GM19463 (cell line): ENCODE data around the gene CALY.
A peak's percentile ranks its signal among the peaks of the same experiment; 100 is the strongest.
"Not testable (repeated sequence)": the region's sequence is repeated elsewhere in the genome, so short reads cannot be mapped to it uniquely, and the experiment has no call there.

Experiments used
- ATAC-seq: cut with Tn5 transposase; IDR thresholded peaks from one replicate; pipeline ENCODE4 v1.9.1; 2021; ENCODE audit warnings: mild to moderate bottlenecking, moderate library complexity; ENCODE audit not compliant: unreplicated experiment

CALY gene, protein sequence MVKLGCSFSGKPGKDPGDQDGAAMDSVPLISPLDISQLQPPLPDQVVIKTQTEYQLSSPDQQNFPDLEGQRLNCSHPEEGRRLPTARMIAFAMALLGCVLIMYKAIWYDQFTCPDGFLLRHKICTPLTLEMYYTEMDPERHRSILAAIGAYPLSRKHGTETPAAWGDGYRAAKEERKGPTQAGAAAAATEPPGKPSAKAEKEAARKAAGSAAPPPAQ

DNA sequence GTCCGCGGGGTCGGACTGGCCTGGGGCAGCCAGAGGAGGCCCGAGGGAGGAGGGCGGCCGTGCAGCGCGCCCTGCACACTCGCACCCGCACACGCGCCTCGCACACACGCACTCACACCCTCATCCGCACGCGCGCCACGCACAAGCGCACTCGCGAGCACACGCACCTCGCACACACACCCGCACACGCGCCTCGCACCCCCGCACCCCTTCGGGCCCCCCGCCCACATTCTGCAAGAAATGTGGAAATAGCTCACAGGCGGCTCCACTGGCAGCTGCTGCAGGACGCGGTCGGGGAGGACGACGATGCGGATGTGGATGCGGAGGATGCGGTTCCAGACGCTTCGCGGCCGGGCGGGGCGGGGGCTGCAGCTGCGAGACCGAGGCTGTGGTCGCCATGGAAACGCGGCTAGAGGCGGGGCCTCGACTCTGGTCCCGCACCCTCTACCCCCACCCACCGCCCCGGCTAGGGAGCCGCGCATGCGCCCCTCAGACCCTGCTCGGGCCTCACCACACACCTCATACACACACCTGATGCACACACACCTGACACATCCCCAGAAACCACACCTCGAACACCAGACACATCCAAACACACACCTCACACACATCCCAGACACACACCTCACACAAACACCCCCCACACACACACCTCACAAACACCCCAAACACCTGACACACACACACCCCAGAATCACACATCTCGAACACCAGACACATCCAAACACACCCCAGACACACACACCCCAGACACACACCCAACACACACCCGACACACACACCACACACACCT is at the start of gene CALY:
Gene CALY, minus strand, starts transcription at position 320 of the 793 bp plus-strand sequence. CDS start 7,907 bp downstream, outside the sequence.
- no peak for ATAC-seq

DNA sequence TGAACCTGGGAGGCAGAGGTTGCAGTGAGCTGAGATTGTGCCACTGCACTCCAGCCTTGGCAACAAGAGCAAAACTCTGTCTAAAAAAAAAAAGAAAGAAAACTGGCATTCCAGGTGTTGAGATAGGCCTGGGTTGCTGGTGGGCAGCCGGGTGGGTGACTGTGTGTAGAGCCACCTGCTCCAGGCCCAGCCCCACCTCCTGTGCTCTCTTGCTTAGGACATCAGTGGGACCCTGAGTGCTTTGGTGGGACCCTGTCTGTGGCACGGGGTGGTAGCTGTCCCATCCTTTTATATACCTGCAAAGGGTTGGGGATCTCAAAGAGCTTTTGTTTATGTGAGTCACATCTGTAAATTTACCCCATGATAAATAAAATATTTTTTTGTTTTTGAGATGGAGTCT is 48.5 kb upstream of the CALY start:
- no peak for ATAC-seq

DNA sequence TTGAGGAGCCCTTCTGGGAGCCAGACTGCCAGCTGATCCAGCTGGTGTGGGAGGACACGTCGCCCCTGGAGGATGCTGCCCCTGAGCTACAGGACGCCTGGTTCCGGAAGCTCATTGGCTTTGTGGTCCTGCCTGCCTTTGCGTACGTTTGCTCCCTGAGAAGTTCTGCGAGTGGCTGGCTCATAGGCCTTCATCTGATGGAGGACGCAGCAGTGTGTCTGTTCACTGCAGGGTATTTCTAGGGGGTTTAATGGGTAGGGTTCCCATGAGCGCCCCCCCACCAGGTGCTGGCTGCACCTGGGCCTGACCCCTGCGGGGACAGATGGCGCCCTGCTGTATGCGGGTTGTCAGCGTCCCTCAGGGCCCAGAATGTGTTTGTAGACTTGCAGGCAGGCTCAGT is 47.4 kb upstream of the CALY start:
- no peak for ATAC-seq

DNA sequence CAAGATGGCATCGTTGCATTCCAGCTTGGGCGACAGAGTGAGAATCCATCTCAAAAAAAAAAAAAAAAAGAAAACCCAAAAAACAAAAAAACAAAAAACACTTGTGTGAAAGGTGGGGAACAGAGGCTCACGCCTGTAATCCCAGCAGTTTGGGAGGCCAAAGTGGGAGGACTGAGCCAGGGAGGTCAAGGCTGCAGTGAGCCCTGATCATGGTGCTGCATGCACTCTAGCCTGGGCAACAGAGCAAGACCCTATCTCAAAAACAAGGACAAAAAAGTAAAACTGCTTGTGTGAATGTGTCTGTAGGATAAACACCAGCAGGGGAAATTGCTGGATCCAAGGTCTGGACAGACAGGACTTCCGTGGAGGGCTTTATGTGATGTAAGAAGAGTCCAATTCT is 46.9 kb upstream of the CALY start:
- ATAC-seq = no peak

DNA sequence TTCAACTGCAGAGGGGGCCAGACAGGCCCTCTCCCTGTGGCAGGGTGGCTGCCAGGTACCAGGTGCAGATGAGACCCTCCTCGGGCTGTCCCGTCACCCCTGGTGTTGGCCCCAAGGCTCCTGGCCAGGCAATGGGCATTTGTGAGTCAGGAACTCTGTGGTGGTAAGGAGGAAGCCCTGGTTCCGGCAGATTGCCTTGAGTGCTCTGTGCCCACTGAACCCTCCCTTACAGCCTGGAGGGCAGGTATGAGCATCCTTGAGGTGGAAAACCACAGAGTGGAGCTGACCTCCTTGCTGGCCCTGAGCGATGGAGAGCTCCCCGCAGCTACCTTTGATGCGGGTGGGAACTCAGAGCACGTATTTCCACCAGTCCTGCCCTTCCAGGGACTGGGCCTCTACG is 44.3 kb upstream of the CALY start:
- ATAC-seq = no peak

DNA sequence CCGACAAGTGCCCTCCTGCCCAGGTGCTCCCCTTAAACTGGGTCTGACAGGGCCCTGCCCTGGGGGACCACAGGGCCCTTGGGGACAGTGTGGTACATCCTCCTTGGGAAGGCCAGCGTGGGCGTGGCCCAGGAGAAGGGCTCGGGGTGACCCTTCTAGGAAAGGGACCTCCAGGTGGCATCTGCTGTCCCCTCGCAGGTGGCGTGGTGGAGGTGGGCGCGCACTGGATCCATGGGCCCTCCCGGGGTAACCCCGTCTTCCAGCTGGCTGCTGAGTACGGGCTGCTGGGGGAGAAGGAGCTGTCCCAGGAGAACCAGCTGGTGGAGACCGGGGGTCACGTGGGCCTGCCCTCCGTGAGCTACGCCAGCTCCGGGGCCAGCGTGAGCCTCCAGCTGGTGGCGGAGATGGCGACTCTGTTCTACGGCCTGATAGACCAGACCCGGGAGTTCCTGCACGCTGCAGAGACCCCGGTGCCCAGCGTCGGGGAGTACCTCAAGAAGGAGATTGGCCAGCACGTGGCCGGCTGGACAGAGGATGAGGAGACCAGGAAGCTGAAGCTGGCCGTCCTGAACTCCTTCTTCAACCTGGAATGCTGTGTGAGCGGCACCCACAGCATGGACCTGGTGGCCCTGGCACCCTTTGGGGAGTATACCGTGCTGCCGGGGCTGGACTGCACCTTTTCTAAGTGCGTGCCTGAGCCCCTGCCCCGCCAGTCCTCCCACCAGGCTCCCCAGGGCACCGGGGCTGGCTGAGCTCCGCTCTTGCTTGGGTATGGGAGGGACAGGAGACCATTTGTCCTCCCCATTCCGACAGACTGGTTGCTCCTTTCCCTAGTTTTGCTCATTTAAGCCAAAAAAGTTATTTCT is 43.3 kb upstream of the CALY start:
- ATAC-seq = no peak

DNA sequence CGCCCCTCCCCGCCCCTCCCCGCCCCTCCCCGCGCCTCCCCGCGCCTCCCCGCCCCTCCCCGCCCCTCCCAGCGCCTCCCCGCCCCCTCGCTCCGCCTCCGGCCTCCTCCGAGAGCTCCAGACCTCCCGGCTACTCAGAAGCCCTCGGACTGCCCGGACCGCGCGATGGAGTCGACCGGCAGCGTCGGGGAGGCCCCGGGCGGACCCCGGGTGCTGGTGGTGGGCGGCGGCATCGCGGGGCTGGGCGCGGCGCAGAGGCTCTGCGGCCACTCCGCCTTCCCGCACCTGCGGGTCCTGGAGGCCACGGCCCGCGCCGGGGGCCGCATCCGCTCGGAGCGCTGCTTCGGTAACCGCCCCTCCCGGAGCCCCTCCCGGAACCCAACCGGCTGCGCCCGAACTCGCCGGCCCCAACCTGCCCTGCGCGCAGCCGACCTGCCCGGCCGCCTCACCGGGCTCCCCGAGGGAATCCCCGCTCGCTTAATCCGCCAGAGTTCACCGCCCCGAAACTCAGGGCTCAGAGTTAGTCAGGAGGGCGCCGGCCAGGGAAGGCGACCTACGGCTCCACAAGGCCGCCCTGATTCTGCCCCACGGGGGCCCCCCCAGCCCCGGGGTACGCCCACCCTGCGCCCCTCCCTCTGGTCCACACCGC is 42.6 kb upstream of the CALY start, which contains the start of gene PAOX:
Gene PAOX, plus strand, starts transcription at position 111 of the 649 bp plus-strand sequence. Its CDS starts 55 bp downstream, at position 166.
- ATAC-seq = peak; percentile 52

DNA sequence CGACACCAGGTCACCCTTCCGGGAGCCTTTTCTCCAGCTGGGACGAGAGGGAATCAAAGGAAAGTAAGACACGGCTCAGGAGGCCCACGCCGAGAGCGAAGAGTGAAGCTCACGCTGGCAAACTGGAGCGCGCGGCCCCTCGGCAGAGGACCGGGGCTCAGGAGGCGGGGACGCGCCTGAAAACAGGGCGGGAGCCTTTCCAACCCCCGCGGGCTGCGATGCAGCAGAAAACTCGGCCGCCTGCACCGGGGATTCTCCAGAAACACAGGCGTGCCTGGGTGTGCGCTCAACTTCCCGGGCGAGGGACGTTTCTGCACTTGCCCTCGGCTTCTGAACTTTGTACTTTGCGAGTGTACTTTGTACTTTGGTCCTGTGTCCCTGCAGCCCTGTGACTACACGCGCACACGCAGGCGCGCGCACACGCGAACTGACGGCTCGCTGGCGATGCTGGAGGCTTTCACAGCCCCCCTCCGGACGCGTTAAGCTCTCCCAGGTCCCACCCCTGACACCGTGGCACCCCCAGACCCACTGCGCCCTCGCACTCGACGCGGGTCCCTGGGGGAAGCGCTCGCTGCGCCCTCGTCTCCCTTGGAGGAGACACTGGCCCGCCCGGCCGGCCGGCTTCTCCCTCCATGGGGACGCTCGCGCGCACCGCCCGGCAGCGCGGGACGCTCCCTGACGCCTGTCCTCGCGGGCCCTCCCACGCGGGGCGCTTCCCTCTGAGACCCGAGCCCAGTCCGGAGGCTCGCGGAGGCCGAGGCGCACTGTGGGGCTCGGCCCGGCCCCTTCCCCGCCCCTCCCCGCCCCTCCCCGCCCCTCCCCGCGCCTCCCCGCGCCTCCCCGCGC is 41.8 kb upstream of the CALY start:
- ATAC-seq = peak; percentile 39

DNA sequence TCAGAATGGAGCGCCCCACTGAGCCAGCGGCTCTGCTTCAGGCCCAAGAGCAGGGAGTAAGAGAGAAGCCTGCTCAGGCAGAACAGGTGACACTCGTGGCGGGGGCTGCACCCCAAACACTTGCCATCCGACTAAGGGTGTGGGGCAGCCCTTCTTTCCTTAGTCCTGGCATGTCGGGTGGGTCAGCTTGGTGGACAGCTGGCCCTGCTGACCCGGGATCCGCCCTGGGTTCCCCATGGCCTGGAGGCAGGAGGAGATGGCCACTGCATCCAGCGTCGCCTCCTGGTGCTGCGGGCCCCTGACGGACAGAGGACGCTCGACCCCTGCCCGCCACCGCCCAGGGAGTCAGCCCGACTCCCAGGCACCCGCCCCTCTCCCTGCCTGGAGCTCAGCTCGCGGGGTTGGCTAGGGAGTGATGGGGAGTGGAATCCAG is 41.1 kb upstream of the CALY start:
- no peak for ATAC-seq

DNA sequence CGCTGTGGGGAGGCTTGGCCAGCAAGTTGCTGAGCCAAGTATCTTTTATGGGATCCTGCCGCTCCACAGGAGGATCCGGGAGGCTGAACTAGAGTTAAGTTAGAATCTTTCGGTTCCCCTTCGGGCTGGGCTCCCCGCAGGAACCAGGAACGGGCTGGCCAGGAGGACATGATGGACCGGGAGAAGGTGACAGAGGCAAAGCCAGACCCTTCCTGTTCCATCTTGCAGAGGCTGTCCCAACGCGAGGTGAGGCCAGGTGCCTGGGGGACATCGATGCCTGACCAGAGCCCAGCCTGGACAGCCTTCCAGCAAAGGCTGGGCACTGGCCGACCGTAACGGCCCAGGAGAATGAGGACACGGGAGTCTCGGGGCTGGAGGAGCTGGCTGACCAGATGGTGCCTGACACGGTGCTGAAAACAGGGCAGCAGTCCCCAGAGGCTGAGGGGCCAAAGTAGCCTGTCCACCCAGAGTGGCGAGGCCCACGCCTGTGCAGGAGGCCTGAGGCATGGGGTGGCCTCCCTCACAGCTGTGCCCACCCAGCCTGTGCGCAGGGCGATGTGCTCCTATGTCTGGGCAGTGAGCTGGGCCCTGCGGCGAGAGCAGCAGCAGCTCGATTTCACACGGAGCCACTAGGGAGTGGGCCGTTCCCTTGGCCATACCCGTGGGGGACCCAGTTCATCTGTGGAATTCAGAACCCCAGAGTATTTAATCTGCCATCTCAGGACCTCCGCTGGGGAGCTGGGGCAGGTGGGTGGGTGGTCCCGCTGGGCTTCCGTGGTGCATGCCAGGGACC is 40.5 kb upstream of the CALY start:
- ATAC-seq = no peak

DNA sequence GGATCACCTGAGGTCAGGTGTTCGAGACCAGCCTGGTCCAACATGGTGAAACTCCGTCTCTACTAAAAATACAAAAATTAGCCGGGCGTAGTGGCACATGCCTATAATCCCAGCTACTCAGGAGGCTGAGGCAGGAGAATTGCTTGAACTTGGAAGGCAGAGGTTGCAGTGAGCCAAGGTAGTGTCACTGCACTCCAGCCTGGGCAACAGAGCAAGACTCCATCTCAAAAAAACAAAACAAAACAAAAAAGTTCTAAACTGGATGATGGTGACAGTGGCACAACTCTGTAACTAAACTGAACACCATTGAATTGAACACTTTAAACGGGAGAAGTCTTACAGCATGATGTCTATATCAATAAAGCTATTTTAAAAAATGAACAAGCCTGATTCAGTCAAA is 39.5 kb upstream of the CALY start:
- not testable (repeated sequence) for ATAC-seq

DNA sequence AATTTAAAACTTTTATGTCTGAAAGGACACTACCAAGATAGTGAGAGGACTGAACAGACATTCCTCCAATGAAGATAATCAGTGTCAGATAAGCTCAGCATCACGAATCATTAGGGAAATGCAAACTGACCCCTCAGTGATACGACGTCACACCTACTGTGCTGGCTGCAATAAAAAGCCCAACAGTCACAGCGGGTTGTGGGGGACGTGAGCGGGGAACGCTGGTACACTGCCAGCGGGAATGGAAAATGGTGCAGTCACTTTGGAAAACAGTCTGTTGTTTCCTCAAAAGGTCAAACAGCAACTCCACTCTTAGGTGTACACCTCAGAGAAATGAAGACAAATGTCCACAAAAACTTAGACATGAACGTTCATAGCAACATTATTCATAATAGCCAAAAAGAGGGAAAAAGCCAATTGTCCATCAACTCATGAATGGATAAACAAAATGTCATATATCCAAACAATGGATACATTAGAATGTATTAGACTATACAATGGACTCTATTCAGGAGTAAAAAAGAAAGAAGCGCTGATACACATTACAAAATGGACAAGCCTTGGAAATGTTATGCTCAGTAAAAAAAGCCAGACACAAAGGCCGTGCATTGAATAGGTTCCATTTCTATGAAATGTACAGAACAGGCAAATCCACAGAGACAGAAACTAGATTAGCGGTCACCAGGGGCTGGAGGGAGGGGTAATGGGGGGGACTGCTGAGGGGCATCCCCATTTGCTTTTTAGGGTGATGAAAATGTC is 38.8 kb upstream of the CALY start:
- no peak for ATAC-seq

DNA sequence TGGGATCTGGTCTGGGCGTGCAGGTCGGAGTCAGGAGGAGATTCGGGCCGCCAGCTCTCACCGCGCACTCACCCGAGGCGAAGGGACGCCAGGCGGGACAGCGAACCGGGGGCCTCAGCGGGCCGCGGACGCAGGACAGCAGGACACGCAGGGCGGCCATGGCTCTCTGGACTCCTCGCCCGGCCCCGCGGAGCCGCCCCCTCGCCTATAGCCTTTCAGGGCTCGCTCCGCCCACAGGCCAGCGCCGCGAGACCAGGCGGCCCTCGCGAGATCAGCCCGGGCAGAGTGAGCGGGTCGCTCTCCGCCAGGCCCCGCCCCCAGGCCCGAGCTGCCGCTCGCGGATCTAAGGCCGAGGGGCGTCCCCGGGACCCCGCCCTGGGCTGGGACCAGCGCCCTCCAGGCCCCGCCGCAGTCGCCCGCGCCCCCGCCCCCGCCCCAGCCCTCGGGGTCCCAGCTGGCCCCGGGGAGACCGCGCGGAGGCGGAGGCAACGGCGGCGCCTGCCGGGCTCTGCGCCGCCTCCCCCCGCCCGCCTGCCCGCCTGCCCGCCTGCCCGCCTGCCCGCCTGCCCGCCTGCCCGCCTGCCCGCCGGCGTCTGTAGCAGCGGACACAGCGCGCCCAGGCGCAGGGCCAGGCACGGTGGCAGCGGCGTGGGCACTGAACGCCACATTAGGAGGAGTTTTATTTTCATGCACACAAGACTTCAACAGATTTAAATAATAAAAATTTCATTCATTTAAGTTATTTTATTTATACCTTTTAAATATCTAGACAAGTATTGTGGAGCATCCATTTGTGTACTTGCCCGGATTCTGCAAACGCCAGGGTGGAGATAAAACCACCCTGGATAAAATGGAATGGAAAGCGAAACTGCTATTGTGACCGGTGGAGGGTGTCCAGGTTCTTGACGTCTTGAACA is 36.7 kb upstream of the CALY start, which contains the start of gene ECHS1:
Gene ECHS1, minus strand, starts transcription at position 181 of the 917 bp plus-strand sequence. Its CDS starts 21 bp downstream, at position 160.
- peak; percentile 98 for ATAC-seq

DNA sequence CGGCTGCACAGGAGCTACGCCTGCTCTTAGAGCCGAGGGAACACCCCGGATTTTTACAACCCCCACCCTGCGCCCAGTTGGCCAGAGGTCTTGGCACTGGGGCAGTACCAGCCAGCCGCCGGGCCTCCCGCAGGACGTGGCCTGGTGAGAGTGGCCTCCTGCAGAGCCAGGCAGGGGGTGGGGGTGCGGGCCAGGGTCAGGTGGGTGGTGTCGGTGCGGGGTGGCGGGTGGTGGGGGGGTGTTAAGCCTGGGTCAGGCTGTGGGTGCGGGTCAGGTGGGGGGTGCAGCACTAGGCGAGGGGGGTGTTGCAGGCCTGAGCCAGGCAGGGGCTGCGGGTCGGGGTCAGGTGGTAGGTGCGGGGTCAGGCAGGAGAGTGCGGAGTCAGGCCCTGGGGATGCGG is 35.8 kb upstream of the CALY start:
- ATAC-seq = no peak

DNA sequence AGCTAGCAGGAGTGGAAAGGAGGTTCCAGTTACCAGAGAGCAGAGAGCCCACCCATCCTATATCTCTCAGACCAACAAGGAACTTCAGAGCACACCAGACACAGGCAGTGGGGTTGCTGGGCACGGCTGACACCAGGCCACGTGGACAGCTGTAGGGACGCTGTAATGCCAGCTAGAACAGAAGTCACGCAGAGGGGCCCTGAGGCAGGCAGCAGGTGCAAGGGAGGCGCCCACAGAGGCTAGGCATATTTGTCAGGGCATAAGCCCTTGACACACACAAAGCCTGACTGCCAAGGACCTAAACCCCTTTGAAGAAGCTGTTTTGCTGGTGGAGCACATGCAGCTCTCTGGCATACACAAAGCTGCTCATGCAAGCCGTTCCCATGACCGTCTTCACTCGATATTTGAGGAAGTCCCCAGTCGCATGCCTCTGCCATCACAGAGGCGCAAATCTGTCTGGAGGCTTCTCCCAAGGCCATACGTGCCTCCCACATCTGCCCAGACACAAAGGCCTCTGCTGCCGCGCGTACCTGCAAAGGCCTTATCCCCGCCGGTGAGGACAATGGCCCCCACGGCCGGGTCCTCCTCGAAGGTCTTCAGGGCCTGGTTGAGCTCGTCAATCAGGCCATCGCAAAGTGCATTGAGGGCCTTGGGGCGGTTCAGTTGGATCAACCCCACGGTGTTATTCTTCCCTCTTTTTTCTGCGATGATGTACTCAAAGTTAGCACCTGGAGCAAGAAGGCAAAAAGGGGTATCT is 33.5 kb upstream of the CALY start:
- ATAC-seq = no peak

DNA sequence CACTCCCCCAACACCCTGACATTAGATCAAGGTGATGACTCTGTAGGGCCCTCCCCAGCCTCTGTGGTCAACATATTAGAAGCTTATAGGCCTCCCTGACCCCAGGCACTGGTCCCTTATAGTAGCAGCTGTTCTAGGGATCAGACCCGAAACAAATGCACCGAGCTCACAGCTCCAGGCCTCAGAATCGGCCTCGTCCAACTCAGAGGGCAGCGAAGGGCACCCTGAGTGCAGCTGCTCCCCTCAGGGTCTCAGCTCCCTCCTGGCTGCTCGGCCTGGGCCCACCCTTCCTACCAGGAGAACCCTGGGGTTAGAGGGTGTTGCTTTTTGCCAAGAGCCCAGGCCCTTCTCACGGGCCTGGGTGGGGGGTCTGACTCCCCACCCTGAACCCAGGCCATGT is 31.5 kb upstream of the CALY start:
- no peak for ATAC-seq

DNA sequence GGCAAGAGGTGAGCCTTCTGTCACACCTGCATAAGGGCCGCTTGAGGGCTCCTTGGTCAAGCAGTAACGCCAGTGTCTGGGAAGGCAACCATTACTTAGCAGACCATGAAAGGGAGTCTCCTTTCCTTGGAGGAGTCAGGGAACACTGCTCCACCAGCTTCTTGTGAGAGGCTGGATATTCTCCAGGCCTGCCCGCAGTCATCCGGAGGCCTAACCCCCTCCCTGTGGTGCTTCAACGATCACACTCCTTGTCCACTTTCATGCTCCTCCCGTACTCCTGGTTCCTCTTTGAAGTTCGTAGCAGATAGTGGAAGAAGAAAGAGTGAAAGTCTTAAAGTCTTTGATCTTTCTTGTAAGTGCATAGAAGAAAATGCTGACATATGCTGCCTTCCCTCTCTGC is 30.8 kb upstream of the CALY start:
- ATAC-seq = not testable (repeated sequence)
